Middle frontal gyrus (tissue), 1 donor: ENCODE data around the gene SCGB1C2.
A peak's percentile ranks its signal among the peaks of the same experiment; 100 is the strongest.
"Not testable (repeated sequence)": the region's sequence is repeated elsewhere in the genome, so short reads cannot be mapped to it uniquely, and the experiment has no call there.

Source experiments
- DNase-seq: peaks from one replicate; pipeline ENCODE4 v3.0.0-alpha.2; 2015; ENCODE audit warnings: low spot score; ENCODE audit errors: extremely low spot score

SCGB1C2 gene

DNA sequence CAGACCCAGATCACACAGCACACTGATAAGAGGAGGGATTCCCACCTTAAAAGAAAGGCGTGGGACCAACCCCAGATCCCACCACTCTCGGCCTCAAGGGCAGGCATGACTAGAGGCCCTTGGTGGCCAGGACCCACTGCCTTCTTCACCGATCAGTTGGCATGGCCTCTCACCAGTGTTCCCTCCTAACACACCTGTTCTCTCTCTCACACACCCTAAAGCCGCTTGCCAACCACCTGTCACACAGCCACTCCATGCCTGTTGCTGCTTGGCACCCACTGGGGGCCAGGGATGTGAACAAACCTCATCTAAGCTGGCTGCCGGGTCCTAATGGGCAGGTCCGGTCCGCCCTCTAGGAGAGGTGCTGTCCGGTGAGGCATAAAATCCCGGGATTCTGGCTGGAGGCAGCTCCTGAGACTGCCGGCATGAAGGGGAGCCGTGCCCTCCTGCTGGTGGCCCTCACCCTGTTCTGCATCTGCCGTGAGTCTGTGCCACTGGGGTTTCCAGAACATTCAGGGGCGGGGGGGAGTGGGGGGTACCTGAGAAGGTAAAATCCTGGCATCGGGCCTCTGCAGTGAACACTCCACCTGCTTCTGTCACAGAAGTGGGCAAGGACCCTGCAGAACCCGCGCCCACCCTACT, at the start of gene SCGB1C2:
Gene SCGB1C2 (plus strand): TSS at position 404 of the 642 bp plus-strand sequence. CDS start 22 bp downstream, at position 426.
- not testable (repeated sequence) for DNase-seq

DNA sequence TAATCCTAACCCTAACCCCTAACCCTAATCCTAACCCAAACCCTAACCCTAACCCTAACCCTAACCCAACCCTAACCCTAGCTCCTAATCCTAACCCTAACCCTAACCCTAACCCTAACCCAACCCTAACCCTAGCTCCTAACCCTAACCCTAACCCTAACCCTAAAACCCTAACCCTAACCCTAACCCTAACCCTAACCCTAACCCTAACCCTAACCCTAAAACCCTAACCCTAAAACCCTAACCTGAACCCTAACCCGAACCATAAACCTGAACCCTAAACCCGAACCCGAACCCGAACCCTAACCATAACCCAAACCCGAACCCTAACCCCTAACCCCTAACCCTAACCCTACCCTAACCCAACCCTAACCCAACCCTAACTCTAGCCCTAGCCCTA, 24.3 kb upstream of the SCGB1C2 start:
- peak; percentile 0 for DNase-seq

DNA sequence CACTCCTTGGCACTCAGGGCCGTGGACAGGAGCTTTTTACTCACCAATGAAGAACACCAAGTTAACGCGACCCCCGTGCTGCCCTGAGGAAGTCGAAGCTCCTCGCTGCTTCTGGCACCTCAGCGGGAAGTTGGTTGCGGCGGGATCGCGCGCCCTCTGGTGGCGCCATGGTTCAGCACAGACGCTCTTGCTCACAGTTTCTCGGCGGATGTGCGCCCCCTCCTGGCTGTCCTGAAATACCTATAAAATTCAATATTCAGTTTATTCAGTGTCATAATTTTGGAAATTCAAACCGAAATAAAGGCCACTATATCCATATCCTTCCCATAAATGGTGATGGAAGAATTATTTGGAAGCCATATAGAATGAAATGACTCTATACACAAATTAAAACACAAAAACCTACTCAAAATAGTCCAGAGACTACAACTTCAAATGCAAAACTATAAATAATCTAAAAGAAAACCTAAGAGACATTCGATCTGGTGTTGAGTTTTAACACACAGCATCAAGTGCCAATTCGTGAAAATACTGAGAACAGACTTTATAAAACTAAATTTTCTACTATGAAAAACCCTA, 18.9 kb upstream of the SCGB1C2 start:
- DNase-seq = not testable (repeated sequence)

DNA sequence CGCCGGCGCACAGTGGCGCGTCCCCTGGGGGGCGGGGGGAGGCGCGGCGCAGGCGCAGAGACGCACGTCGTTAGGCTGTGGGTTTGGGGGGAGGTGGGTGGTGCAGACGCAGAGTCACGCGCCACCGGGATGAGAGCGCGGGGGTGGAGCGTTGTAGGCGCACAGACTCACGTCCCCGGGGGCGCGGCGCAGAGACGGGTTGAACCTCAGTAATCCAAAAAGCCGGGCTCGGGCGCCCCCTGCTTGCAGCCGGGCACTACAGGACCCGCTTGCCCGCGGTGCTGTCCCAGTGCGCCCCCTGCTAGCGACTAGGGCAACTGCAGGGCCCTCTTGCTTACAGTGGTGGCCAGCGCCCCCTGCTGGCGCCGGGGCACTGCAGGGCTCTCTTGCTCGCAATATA, 3.4 kb upstream of the SCGB1C2 start:
- not testable (repeated sequence) for DNase-seq

DNA sequence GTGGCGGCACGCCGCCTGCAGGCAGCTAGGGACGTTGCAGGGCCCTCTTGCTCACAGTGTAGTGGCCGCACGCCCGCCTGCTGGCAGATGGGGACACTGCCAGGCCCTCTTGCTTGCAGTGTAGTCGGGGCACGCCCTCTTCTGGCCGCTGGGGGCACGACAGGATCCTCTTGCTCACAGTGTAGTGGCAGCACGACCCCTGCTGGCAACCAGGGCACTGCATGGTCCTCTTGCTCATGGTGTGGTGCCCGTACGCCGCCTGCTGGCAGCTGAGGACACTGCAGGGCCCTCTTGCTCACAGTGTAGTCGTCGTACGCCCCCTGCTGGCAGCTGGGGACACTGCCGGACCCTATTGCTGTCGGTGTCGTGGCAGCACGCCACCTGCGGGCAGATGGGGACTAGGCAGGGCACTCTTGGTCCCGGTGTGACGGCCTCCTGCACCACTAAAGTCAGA, 3.0 kb upstream of the SCGB1C2 start:
- DNase-seq = not testable (repeated sequence)

DNA sequence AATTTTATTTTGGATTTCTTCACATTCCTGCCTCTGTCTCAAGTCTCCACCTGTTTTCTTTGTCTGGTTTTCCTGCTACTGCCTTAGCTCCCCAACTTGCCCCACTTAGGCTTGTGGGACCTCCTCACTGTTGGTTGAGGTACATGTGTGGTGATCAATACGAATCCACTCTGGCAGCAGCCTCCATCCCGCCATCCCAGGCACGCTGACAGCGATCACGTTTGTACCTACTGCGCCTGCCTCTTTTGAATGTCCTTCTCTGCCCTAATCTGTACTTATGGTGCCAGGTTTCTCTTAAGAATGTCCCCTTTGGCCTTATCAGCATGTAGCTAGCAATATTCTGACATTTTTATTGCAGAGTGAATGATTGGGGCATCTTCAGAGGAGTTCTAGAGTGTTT, 2.3 kb upstream of the SCGB1C2 start:
- not testable (repeated sequence) for DNase-seq

DNA sequence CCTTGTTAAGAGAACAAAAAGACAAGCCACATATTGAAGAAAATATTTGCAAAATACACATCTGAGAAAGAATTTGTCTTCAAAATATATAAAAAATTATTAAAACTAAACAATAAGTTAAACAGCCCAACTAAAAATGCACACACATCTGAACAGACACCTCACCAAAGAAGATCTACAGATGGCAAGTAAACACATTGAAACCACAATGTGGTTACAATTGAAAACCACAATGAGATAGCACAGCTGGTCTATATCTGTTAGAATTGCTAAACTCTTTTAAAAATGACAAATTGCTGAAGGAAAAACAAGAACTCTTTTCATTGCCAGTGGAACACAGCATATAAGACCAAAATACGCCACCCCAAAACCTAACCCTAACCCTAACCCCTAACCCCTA, 1.5 kb upstream of the SCGB1C2 start:
- DNase-seq = not testable (repeated sequence)

DNA sequence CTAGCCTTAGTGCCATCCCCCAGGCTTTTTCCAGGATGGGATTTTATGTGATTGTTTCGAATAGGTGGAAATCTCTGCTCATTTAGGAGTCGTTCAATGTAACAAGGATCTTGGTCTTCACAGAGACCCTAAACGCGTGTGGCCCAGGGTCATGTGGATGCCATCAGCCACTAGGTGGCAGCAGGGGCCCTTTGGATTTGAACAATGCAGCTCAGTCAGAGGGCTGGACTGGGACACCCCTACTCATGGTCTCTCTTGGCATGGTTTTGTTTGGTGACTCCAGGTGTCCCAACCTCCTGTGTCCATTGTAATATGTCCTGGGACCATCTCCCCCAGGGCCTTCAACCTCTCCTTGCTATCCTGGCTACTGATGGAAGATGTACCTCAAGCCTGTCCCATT, 838 bp upstream of the SCGB1C2 start:
- not testable (repeated sequence) for DNase-seq

DNA sequence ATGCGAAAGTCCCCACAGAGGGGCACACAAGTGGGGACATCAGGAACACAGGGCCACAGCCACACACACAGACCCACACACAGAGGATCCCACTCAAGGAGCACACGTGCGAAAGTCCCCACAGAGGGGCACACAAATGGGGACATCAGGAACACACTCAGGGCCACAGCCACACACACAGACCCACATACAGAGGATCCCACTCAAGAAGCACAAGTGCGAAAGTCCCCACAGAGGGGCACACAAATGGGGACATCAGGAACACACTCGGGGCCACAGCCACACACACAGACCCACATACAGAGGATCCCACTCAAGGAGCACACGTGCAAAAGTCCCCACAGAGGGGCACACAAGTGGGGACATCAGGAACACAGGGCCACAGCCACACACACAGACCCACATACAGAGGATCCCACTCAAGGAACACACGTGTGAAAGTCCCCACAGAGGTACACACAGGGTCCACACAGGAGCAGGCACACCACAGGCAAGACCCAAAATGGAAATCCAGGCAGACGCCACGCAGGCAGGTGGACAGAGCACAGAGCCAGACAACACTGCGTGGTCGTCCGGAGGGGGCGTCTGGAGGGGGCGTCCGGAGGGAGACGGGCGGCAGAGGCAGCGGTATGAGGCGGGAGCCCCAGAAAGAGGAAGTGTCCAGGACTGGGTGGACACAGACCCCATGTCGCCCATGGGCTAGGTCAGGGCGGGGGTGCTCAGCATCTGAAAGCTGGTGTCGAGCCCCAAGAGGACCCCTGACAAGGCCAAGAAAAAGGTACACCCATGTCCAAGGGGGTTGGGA, 2.2 kb downstream of the SCGB1C2 start:
- DNase-seq = not testable (repeated sequence)

DNA sequence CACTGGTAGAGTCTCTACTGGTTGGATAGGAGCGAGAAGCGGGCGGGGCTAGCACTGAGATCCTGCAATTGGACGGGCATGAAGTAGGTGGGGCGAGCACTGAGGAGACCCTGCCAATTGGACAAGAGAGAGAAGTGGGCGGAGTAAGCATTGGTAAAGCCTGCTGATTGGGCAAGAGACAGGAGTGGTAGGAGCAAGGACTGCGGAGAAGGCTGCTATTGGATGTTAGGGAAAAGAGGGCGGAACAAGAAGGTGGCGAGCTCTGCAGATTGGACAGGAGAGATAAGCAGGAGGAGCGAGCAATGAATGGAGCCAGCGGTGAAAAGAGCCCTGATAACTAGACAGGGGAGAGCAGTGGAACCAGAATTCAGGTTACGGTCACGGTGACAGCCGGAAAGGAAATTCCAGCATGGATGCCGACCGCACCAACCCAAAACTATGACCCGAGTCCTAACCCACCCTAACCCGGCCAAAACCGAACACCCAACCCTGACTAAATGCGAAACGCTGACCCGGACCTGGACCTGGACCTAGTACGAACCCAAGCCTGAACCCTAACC, 4.8 kb downstream of the SCGB1C2 start:
- DNase-seq = no peak

DNA sequence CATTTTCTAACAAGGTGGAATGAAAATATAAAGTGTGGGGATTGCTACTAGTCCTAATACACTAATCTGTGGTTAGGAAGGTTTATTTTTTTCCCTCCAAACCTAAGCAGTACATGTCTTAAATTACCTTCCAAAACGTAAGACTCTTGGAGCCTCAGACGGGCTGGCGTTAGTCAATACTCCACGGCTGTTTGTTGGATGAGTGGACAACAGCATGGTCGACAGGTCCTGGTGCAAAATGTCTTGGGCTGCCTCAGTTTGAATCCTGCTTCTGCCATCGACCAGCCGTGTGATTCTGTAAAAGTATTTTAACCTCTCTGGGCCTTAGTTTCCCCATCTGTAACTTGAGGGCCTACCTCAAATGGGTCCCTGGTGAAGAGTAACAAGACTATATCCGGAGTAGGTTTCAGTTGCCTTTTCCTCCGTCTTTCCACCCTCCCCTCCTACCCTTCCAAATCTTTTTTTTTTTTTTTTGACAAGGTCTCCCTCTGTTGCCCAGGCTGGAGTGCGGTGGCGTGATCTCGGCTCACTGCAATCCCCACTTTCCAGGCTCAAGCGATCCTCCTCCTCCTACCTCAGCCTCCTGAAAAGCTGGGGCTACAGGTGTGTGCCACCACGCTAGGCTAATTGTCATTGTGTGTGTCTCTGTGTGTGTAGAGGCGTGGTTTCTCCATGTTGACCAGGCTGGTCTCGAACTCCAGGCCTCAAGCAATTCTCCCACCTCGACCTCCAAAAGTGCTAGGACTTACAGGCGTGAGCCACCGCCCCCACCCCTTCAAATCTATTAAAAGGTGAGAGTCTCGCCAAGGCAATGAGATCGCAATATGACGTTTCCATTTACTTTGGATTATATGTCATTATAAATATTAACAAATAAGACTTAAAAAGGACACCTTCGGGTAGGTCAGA, 5.8 kb downstream of the SCGB1C2 start:
- no peak for DNase-seq

DNA sequence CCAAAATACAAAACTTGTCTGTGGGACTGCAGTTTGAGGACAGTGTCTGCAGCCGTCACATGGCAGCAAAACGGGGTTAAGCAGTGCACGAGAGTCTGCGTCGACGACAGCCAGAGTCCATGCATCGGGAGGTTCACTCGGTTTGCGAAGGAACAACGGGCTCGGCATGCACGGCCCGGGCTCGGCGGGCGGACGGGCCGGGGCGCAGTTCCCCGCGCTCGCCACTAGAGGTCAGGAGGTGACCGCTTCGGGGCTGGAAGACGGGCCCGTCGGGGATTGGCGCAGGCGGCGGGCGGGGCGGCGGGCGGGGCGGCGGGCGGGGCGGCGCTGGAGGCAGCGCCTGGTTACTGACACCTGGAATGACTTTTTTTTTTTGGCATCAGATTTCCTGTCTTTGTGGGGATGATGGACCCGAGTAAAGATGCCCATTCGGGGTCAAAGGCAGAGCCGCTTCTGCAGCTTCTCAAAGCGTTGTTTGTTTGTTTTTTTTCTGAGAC, 6.5 kb downstream of the SCGB1C2 start:
- DNase-seq = peak; percentile 24

DNA sequence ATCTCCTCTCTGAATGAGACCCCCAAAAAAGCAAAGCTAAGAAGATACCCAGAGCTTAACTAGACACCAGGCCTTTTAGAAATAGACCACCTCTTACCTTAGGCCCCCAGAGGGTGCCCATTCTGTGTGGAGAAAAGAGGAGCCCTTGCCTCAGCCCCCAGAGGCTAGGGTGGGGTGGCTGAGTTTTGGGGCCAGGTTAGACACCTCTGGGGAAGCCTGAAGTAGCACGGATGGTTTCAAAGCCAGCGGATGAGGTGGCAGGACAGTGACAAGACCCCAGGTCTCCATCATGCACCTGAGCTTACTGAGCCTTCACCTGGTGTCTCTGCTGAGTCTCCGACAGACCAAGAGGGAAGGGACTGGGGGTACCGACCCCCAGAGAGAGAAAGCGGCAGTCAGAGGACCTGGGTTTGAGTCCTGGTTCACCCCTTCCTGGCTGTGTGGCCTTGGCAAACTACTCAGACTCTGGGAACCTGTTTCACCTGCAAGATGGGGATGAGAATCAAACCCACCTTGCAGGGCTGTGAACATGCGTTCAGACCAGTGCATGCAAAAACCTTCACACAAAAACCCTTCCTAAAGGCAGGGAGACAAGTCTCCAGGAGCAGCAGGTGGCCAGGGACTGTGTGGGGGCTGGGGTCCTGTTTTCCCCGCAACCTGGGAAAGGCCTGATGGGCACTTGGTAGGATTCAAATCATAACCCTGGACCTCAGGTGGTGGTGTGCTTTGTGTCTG, 7.7 kb downstream of the SCGB1C2 start:
- no peak for DNase-seq

DNA sequence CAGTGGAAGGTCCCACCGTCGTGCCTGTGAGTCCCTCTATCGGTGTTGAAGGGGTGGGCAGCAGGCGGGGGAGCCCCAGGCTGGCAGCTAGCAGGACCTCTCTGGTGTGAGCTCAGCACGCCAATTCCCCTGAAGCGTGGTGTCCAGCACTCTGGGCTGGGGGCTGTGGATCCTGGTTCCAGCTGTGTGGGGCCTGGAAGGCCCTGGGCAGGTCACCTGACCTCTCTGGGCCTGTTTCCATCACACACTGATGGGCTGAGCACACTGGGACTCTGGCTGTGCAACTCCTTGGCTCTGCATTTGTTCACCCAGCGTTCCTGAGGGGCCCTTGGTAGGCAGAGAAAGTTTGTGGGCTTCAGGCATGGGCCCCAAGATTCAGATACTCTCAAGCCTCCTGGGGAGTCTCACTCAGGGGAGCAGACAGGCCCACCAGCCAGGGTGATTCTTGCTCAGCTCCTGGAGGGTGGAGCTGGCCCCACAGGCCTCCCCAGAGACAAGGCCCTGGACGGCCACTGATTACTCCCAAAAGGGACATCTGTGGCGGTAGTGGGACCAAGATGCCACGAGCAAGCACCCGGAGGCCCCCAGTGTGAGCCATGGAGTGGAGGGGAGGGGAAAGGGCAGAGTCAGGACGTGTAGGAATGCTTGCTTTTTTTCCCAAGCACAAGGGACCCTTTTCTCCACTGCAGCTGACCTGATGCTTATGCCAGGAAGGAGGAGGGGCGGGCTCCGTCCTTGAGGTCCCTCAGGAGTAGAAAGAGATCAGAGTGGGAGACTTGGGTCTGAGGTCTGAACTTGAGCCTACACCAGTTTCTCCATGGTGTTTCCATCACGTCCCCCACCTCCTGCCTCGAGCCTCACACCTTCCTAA, 8.5 kb downstream of the SCGB1C2 start:
- no peak for DNase-seq

DNA sequence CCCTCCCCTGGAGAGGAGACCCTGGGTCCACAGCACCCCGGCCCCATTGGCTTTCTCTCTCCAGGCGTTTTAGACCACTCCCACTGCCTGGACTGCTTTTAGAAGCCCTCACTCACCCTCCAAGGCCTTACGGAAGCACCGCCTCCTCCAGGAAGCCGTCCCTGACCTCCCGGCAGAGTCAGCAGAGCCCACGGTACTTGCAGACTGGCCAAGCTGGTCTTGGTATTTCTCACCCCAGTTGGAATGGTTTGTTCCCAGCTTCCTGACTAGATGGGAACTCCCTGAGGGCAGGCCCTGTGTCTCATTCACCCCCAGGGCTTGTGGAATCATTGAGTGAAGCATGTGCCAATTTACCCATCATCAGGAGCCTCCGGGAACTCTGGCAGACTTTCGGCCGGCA, 9.2 kb downstream of the SCGB1C2 start:
- no peak for DNase-seq

DNA sequence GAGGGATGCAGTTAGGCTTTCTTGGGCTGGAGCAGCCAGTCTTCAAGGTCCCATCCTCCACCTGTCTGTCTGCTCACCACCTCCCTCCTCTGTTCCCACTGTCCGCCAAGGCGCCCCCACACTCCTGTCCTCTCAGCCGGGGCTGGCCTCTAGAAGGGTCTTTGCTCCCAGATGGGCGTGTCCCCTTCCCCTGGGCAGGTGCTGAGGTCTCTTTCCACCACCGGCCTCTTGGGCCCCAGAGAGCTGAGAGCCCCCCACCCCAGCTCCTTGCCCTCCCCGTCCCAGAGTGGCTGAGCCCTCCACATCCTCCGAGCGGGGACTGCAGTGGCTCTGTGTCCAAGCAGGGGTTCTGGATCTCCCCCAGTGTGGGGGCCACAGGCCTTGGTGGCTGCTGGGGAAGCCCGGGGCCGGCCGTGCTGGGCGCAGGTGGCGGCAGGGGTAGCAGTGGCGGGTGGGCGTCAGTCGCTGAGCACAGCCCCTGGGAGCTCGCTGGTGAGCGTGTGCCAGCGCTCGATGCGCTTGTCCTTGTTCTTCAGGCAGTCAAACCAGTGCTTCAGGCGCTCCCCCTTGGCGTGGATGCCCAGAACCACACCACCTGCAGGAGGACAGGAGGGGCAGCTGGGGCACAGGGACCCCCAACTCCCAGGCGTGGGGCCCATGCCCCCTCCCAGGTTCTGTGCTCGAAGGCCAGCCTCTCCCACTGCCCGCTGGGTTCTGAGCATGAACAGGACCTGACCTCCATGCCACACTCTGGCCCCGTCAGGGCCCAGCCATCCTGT, 9.8 kb downstream of the SCGB1C2 start:
- DNase-seq = no peak

DNA sequence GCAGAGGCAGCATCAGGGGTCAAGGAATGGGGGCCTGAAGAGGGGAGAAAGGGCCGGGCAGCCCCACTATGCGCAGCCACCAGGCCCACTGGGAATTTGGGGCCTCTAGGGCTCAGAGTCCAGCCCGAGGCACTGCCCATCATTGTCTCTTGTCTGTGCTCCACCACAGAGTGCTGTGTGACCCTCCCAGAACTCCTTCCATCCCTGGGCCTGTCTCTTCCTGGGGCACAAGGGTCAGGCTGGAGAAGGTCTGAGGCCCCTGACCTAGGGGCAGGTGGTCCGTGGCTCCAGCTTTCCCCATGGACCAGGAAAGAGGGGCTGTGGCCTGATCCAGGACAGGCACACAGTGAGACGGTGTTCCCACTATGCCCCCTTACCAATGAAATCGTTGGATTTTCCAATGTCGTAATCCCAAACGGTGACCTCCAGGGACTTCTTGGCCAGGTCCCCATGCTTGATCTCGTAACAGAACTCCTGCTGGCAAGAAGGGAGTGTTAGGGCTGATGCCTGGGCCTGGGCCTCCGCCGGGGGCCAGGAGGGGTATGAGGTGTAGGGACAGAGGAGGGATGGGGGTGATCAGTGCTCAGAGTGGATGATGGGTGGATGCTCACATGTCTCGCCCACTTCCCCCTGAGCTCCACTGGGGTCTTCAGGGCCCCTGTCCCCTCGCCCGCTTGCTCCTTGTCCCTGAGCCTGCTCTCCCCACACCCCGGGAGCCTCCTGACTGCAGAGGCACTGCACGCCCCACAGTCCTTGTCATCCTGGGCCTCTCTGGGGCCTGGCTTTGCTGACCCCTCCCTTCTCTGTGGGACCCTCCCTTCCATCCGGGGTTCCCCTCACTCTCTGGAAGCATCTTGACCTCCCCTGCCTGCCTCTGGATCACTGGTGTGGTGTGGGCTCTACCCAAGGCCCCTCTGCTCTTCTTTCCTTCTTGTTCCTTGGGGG, 10.7 kb downstream of the SCGB1C2 start:
- DNase-seq = no peak
